HepG2 (cell line): ENCODE data around the gene NUDT2. TPM values are rescaled to one million over a fixed set of nuclear protein-coding genes. Genes with fewer than 3 reads are reported as not detected.

Source experiments
- ATAC-seq: fragments of 200-7000 bp; cut with Tn5 transposase; 3 replicates; pipeline ENCODE4 v1.9.1; 2020; ENCODE audit warnings: mild to moderate bottlenecking, moderate library complexity
- BruUV-seq: library from RNA; stranded (reverse); fragments of 400-500 nt; replicated peaks from 2 replicates; lab custom pipeline; 2021; lab: Mats Ljungman, UMichigan
- CTCF ChIA-PET: fragments of 300-600 bp; formaldehyde crosslinking; extraction: SDS; loops from one replicate; lab custom pipeline; 2021; ENCODE audit warnings: low total read pairs, inconsistent platforms, low intra/inter-chr PET ratio; lab: Yijun Ruan, JAX
- POLR2A ChIA-PET: fragments of 350-600 bp; sonication (Branson Sonifier 250); formaldehyde crosslinking; loops from one replicate; lab custom pipeline; 2020; ENCODE audit warnings: antibody characterized with exemption, inconsistent platforms; lab: Yijun Ruan, JAX
- DNase-seq: peaks from one replicate; pipeline ENCODE4 v3.0.0-alpha.2; 2015; ENCODE audit warnings: low spot score
- FAIRE-seq: peaks from 3 replicates; lab custom pipeline; 2011; peaks lifted over from hg19 to GRCh38; lab: Jason Lieb, UNC
- H2AFZ ChIP-seq: one replicate; pipeline ENCODE4 v1.6.1; 2011; ENCODE audit warnings: low read length, inconsistent platforms
- H3K27ac ChIP-seq: fragments of 300-600 bp; 3 replicates; pipeline ENCODE4 v1.8.0; 2011; ENCODE audit warnings: mixed run types, mild to moderate bottlenecking, mixed read lengths, low read length, inconsistent platforms; ENCODE audit not compliant: insufficient read depth; ENCODE audit errors: extremely low read length
- H3K27me3 ChIP-seq, 2 experiments: fragments of 200-600 bp in 1 of 2; 2 replicates in 1 of 2; 3 replicates in 1 of 2; pipeline versions ENCODE4 v1.6.0 to v1.8.0; 2011; ENCODE audit warnings: low read length in 2 of 2, mild to moderate bottlenecking in 2 of 2, moderate library complexity in 2 of 2, inconsistent platforms in 1 of 2; ENCODE audit not compliant: insufficient read depth in 2 of 2, control insufficient read depth in 1 of 2
- H3K36me3 ChIP-seq, 2 experiments: fragments of 200-600 bp in 1 of 2; replicated peaks in 1 of 2; 2 replicates in 1 of 2; 3 replicates in 1 of 2; pipeline versions ENCODE4 v1.5.1 to v1.8.0; 2011; ENCODE audit warnings: low read length in 2 of 2, inconsistent platforms in 1 of 2; ENCODE audit not compliant: insufficient read depth in 2 of 2, control insufficient read depth in 1 of 2
- H3K4me1 ChIP-seq: 2 replicates; pipeline ENCODE4 v1.5.1; 2012; ENCODE audit warnings: low read length, inconsistent platforms; ENCODE audit not compliant: insufficient read depth
- H3K4me2 ChIP-seq: 2 replicates; pipeline ENCODE4 v1.6.0; 2011; ENCODE audit warnings: low read depth, low read length, inconsistent platforms
- H3K4me3 ChIP-seq, 3 experiments: fragments of 200-600 bp in 1 of 3; sonication (generic), shearing (Covaris generic) in 1 of 3; replicated peaks in 1 of 3; 2 replicates each; pipeline ENCODE4 v1.5.1; 2011 to 2016; ENCODE audit warnings: low read length in 3 of 3, inconsistent platforms in 2 of 3, low read depth in 2 of 3, mild to moderate bottlenecking in 2 of 3, control low read depth in 1 of 3, mixed read lengths in 1 of 3; ENCODE audit not compliant: insufficient read depth in 1 of 3
- H3K79me2 ChIP-seq: one replicate; pipeline ENCODE4 v1.6.1; 2011; ENCODE audit warnings: low read length, inconsistent platforms; ENCODE audit not compliant: insufficient read depth
- H3K9ac ChIP-seq: 2 replicates; pipeline ENCODE4 v1.6.0; 2011; ENCODE audit warnings: mild to moderate bottlenecking, low read depth, low read length, inconsistent platforms; ENCODE audit not compliant: insufficient read depth
- H3K9me3 ChIP-seq: 2 replicates; pipeline ENCODE4 v1.5.1; 2012; ENCODE audit warnings: mild to moderate bottlenecking, low read length
- H4K20me1 ChIP-seq: 2 replicates; pipeline ENCODE4 v1.6.0; 2011; ENCODE audit warnings: inconsistent platforms, mild to moderate bottlenecking, low read length, moderate library complexity; ENCODE audit not compliant: insufficient read depth
- DNMT1 ChIP-seq: sonication (generic); formaldehyde crosslinking; IDR thresholded peaks from 2 replicates; pipeline ENCODE4 v1.5.1; 2020; ENCODE audit warnings: mild to moderate bottlenecking, missing genetic modification reagents
- GFI1 ChIP-seq: sonication (generic); formaldehyde crosslinking; IDR thresholded peaks from 2 replicates; pipeline ENCODE4 v1.5.0; 2020; ENCODE audit warnings: missing genetic modification reagents, mild to moderate bottlenecking, borderline replicate concordance
- HNF4A ChIP-seq: sonication (generic); formaldehyde crosslinking; IDR thresholded peaks from 2 replicates; pipeline ENCODE4 v1.4.0; 2020; ENCODE audit warnings: missing genetic modification reagents
- JUND ChIP-seq: sonication (generic); formaldehyde crosslinking; IDR thresholded peaks from 2 replicates; pipeline ENCODE4 v1.8.0; 2022; ENCODE audit warnings: mild to moderate bottlenecking, missing genetic modification reagents
- NFE2 ChIP-seq: sonication (generic); formaldehyde crosslinking; IDR thresholded peaks from 2 replicates; pipeline ENCODE4 v1.4.0; 2020; ENCODE audit warnings: missing genetic modification reagents
- RCOR2 ChIP-seq: IDR thresholded peaks from 2 replicates; pipeline ENCODE4 v1.6.1; 2016; ENCODE audit warnings: missing biosample characterization, missing genetic modification reagents
- SPEN ChIP-seq: sonication (generic); formaldehyde crosslinking; IDR thresholded peaks from 2 replicates; pipeline ENCODE4 v1.5.1; 2020; ENCODE audit warnings: low read depth, mild to moderate bottlenecking, missing genetic modification reagents
- STAT5B ChIP-seq: sonication (generic); formaldehyde crosslinking; IDR thresholded peaks from 2 replicates; pipeline ENCODE4 v1.4.0; 2020; ENCODE audit warnings: missing genetic modification reagents
- TEAD2 ChIP-seq: sonication (generic); formaldehyde crosslinking; IDR thresholded peaks from 2 replicates; pipeline ENCODE4 v1.9.0; 2021; ENCODE audit warnings: missing genetic modification reagents
- ZC3H13 ChIP-seq: sonication (generic); formaldehyde crosslinking; IDR thresholded peaks from 2 replicates; pipeline ENCODE4 v1.8.1; 2023; ENCODE audit warnings: mild to moderate bottlenecking, missing genetic modification reagents, moderate library complexity
- ZMAT3 ChIP-seq: sonication (generic); formaldehyde crosslinking; conservative IDR thresholded peaks from 2 replicates; pipeline ENCODE4 v1.7.0; 2021; ENCODE audit warnings: missing genetic modification reagents
- ZNF225 ChIP-seq: sonication (generic); formaldehyde crosslinking; IDR thresholded peaks from 2 replicates; pipeline ENCODE4 v1.4.0; 2020; ENCODE audit warnings: mild to moderate bottlenecking, missing genetic modification reagents
- ZNF235 ChIP-seq: sonication (generic); formaldehyde crosslinking; IDR thresholded peaks from 2 replicates; pipeline ENCODE4 v1.8.1; 2023; ENCODE audit warnings: mild to moderate bottlenecking, missing genetic modification reagents, borderline replicate concordance
- ZNF256 ChIP-seq: sonication (generic); formaldehyde crosslinking; conservative IDR thresholded peaks from 2 replicates; pipeline ENCODE4 v1.4.0; 2020; ENCODE audit warnings: missing genetic modification reagents
- ZNF383 ChIP-seq: sonication (generic); formaldehyde crosslinking; IDR thresholded peaks from 2 replicates; pipeline ENCODE4 v1.4.0; 2020; ENCODE audit warnings: missing genetic modification reagents, mild to moderate bottlenecking, borderline replicate concordance
- ZNF501 ChIP-seq: sonication (generic); formaldehyde crosslinking; IDR thresholded peaks from 2 replicates; pipeline ENCODE4 v1.5.1; 2020; ENCODE audit warnings: mild to moderate bottlenecking, moderate library complexity, missing genetic modification reagents
- WGBS: methylation state at CpG from one replicate; pipeline ENCODE4 v1.1.6; 2017; ENCODE audit warnings: low lambda C conversion rate; 5-methylcytosine and 5-hydroxymethylcytosine counted together
- in situ Hi-C: cut with HindIII; loops from 2 replicates; pipeline ENCODE4 v1.10.0; 2017; ENCODE audit warnings: low pct_unique_long_range_greater_than_20kb; ENCODE audit not compliant: extremely low pct_ligation_motif_present
- intact Hi-C: fragments of 100-400 bp; cut with micrococcal nuclease; formaldehyde crosslinking; loops from one replicate; pipeline ENCODE4 v1.10.0; 2022; ENCODE audit not compliant: unreplicated experiment
- polyA plus RNA-seq, 8 experiments: library from polyadenylated mRNA; depleted of rRNA in 3 of 8; stranded (reverse) in 7 of 8; unstranded in 1 of 8; fragments of >200 nt; fragmentation: Illumina TruSeq in 4 of 8; extraction: Trizol in 4 of 8; gene quantifications; 2 replicates each; pipeline versions ENCODE4 v1.2.1 to v1.2.3, GENCODE V29; 2011 to 2016; ENCODE audit warnings: low read depth in 4 of 8, missing spikeins in 1 of 8, mixed read lengths in 1 of 8; ENCODE audit not compliant: insufficient read depth in 1 of 8
- total RNA-seq, 5 experiments: library from RNA; depleted of rRNA; stranded (reverse); fragments of >200 nt; fragmentation: Illumina TruSeq; extraction: Trizol; gene quantifications; 2 replicates each; pipeline ENCODE4 v1.2.3, GENCODE V29; 2016; ENCODE audit warnings: low read depth in 1 of 5
- TF ChIP-seq, protein P1 (sequence below): sonication (generic); formaldehyde crosslinking; IDR thresholded peaks from 2 replicates; pipeline ENCODE4 v1.4.0; 2020; ENCODE audit warnings: low read depth, mild to moderate bottlenecking, missing genetic modification reagents
- TF ChIP-seq, protein P2 (sequence below): sonication (generic); formaldehyde crosslinking; IDR thresholded peaks from 2 replicates; pipeline ENCODE4 v1.4.0; 2020; ENCODE audit warnings: missing genetic modification reagents, borderline replicate concordance
- TF ChIP-seq, protein P3 (sequence below): IDR thresholded peaks from 2 replicates; pipeline ENCODE4 v1.6.1; 2016

NUDT2 gene
- total and polyA plus RNA-seq, 2 of the 13 experiments (the other 11 are each of a cell fraction or from before 2014, with no cell fraction given), result 19.9 to 24.6 TPM

DNA sequence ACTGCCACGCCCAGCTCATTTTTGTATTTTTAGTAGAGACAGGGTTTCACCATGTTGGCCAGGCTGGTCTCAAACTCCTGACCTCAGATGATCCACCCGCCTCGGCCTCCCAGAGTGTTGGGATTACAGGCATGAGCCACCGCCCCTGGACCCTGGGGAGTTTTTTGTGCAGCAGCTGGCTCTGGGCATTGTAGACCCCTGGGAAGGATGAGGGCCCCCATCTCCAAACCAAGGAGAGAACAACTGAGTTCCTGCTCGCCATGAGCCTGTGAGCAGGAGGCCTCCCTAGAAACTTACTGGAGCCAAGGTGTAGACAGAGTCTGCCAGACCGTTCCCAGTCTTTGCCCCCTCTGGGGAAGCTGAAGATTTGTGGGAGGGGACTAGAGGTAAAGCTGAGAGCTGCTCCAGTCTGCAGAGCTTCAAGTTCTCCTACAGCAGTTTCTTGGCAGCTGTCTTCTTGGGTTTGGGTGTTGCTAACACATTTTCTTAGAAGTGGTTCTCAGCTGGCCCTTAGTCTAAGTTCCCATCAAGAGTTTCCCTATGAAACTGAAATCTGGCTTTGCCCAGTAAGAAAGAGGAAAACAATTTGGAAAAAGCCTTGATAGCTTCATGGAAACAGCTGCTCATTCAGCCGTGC lies 12.4 kb downstream of the NUDT2 start:
- H3K4me3 ChIP-seq, result no peak overlapping the region
- no TSS peak for BruUV-seq
- no peaks in the 10 kb centered on the region for H3K27me3 ChIP-seq
- H3K4me1 ChIP-seq, result peaks cover 37% of the 10 kb centered on the region
- H3K79me2 ChIP-seq, result no peaks in the 10 kb centered on the region
- FAIRE-seq, result no peak
- H4K20me1 ChIP-seq, result no peaks in the 10 kb centered on the region
- no peak for ATAC-seq
- intact Hi-C loops, result no loop called here
- ChIA-PET CTCF (no interaction called here), POLR2A (interaction anchor here (2.8 kb wide), 1 partner anchor 35 kb away, joined by 7 read pairs; the partner anchor contains the start of gene MYORG)
- WGBS, result 89% methylated on average over 5 of the region's 7 CpGs
- H3K9me3 ChIP-seq, result no peaks in the 10 kb centered on the region
- H2AFZ ChIP-seq, result no peak overlapping the region
- no peak for DNase-seq
- in situ Hi-C loops, result no loop called here
- H3K4me2 ChIP-seq, result no peak overlapping the region
- H3K27ac ChIP-seq, result no peak overlapping the region
- H3K9ac ChIP-seq, result no peak overlapping the region
- peaks cover 15 to 16% of the 10 kb centered on the region in 2 experiments for H3K36me3 ChIP-seq
- TF ChIP-seq TEAD2 (CRISPR knock-in tag) (no peak), RCOR2 (no peak), ZNF235 (CRISPR knock-in tag) (no peak), SPEN (no peak), NFE2 (CRISPR knock-in tag) (no peak), DNMT1 (CRISPR knock-in tag) (no peak), ZC3H13 (CRISPR knock-in tag) (no peak), ZMAT3 (CRISPR knock-in tag) (no peak), STAT5B (CRISPR knock-in tag) (no peak), GFI1 (CRISPR knock-in tag) (no peak), ZNF256 (CRISPR knock-in tag) (no peak), ZNF501 (no peak), ZNF225 (CRISPR knock-in tag) (no peak), HNF4A (CRISPR knock-in tag) (no peak), ZNF383 (no peak), JUND (CRISPR knock-in tag) (no peak)
- TF ChIP-seq, protein P1, sequence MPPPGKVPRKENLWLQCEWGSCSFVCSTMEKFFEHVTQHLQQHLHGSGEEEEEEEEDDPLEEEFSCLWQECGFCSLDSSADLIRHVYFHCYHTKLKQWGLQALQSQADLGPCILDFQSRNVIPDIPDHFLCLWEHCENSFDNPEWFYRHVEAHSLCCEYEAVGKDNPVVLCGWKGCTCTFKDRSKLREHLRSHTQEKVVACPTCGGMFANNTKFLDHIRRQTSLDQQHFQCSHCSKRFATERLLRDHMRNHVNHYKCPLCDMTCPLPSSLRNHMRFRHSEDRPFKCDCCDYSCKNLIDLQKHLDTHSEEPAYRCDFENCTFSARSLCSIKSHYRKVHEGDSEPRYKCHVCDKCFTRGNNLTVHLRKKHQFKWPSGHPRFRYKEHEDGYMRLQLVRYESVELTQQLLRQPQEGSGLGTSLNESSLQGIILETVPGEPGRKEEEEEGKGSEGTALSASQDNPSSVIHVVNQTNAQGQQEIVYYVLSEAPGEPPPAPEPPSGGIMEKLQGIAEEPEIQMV, result no peak
- TF ChIP-seq, protein P2, sequence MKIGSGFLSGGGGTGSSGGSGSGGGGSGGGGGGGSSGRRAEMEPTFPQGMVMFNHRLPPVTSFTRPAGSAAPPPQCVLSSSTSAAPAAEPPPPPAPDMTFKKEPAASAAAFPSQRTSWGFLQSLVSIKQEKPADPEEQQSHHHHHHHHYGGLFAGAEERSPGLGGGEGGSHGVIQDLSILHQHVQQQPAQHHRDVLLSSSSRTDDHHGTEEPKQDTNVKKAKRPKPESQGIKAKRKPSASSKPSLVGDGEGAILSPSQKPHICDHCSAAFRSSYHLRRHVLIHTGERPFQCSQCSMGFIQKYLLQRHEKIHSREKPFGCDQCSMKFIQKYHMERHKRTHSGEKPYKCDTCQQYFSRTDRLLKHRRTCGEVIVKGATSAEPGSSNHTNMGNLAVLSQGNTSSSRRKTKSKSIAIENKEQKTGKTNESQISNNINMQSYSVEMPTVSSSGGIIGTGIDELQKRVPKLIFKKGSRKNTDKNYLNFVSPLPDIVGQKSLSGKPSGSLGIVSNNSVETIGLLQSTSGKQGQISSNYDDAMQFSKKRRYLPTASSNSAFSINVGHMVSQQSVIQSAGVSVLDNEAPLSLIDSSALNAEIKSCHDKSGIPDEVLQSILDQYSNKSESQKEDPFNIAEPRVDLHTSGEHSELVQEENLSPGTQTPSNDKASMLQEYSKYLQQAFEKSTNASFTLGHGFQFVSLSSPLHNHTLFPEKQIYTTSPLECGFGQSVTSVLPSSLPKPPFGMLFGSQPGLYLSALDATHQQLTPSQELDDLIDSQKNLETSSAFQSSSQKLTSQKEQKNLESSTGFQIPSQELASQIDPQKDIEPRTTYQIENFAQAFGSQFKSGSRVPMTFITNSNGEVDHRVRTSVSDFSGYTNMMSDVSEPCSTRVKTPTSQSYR (CRISPR knock-in tag), result no peak
- TF ChIP-seq, protein P3, sequence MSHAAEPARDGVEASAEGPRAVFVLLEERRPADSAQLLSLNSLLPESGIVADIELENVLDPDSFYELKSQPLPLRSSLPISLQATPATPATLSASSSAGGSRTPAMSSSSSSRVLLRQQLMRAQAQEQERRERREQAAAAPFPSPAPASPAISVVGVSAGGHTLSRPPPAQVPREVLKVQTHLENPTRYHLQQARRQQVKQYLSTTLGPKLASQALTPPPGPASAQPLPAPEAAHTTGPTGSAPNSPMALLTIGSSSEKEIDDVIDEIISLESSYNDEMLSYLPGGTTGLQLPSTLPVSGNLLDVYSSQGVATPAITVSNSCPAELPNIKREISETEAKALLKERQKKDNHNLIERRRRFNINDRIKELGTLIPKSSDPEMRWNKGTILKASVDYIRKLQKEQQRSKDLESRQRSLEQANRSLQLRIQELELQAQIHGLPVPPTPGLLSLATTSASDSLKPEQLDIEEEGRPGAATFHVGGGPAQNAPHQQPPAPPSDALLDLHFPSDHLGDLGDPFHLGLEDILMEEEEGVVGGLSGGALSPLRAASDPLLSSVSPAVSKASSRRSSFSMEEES (CRISPR knock-in tag), result no peak
